HEK293 (cell line): ENCODE data around the gene GRB14.
A peak's percentile ranks its signal among the peaks of the same experiment; 100 is the strongest.

Experiments
- CTCF ChIA-PET: fragments of 350-600 bp; formaldehyde crosslinking; extraction: SDS; loops from one replicate; lab custom pipeline; 2021; ENCODE audit warnings: antibody characterized with exemption; lab: Yijun Ruan, JAX
- POLR2A ChIA-PET: fragments of 300-600 bp; formaldehyde crosslinking; extraction: SDS; loops from one replicate; lab custom pipeline; 2020; ENCODE audit warnings: antibody characterized with exemption, inconsistent platforms; lab: Yijun Ruan, JAX
- H3K27ac ChIP-seq: fragments of 200-500 bp; sonication (Bioruptor generic); 2 replicates; pipeline ENCODE4 v1.5.1; 2014; ENCODE audit warnings: low read depth, low read length, control low read depth, inconsistent platforms; ENCODE audit errors: extremely low read depth
- H3K36me3 ChIP-seq, 2 experiments: fragments of 200-500 bp in 1 of 2; sonication (Bioruptor generic) in 1 of 2; 1 replicate in 1 of 2; 2 replicates in 1 of 2; pipeline ENCODE4 v1.5.1; 2014 to 2017; ENCODE audit warnings: inconsistent platforms in 2 of 2, low read length in 2 of 2; ENCODE audit not compliant: control insufficient read depth in 2 of 2, insufficient read depth in 1 of 2
- H3K4me1 ChIP-seq: fragments of 200-500 bp; sonication (Bioruptor generic); 2 replicates; pipeline ENCODE4 v1.5.1; 2014; ENCODE audit warnings: mild to moderate bottlenecking, low read length, inconsistent platforms; ENCODE audit not compliant: control insufficient read depth, insufficient read depth
- H3K4me3 ChIP-seq: 2 replicates; pipeline ENCODE4 v1.5.1; 2011; ENCODE audit warnings: low read depth, mild to moderate bottlenecking, control low read depth, low read length, moderate library complexity
- H3K9me3 ChIP-seq: fragments of 200-500 bp; sonication (Bioruptor generic); 2 replicates; pipeline ENCODE4 v1.5.1; 2014; ENCODE audit warnings: low read depth, low read length, inconsistent platforms; ENCODE audit not compliant: control insufficient read depth, insufficient read depth
- FEZF1 ChIP-seq: fragments of 450-650 bp; formaldehyde crosslinking; IDR thresholded peaks from 2 replicates; pipeline ENCODE4 v1.5.1; 2016; ENCODE audit warnings: missing biosample characterization, missing genetic modification characterization
- GLIS2 ChIP-seq: fragments of 450-650 bp; formaldehyde crosslinking; IDR thresholded peaks from 2 replicates; pipeline ENCODE4 v1.5.1; 2016; ENCODE audit warnings: missing biosample characterization, missing genetic modification characterization
- HOXD13 ChIP-seq: sonication (generic); formaldehyde crosslinking; IDR thresholded peaks from 2 replicates; pipeline ENCODE4 v1.8.0; 2022; ENCODE audit warnings: missing genetic modification reagents, borderline replicate concordance
- REST ChIP-seq: fragments of 450-650 bp; formaldehyde crosslinking; IDR thresholded peaks from 2 replicates; pipeline ENCODE4 v1.5.1; 2016; ENCODE audit warnings: missing biosample characterization, missing genetic modification characterization
- ZBTB20 ChIP-seq: fragments of 450-650 bp; formaldehyde crosslinking; IDR thresholded peaks from 2 replicates; pipeline ENCODE4 v1.5.1; 2016; ENCODE audit warnings: missing biosample characterization, missing genetic modification characterization
- ZBTB48 ChIP-seq: fragments of 450-650 bp; formaldehyde crosslinking; IDR thresholded peaks from 2 replicates; pipeline ENCODE4 v1.5.1; 2016; ENCODE audit warnings: missing biosample characterization, missing genetic modification characterization
- ZFHX2 ChIP-seq: fragments of 450-650 bp; formaldehyde crosslinking; conservative IDR thresholded peaks from 2 replicates; pipeline ENCODE4 v1.5.1; 2016; ENCODE audit warnings: missing biosample characterization, missing genetic modification characterization
- ZNF121 ChIP-seq: fragments of 450-650 bp; formaldehyde crosslinking; IDR thresholded peaks from 2 replicates; pipeline ENCODE4 v1.5.1; 2016; ENCODE audit warnings: missing biosample characterization, missing genetic modification characterization
- ZNF19 ChIP-seq: fragments of 450-650 bp; formaldehyde crosslinking; IDR thresholded peaks from 2 replicates; pipeline ENCODE4; 2016; ENCODE audit warnings: missing biosample characterization, missing genetic modification characterization, low read depth
- ZNF214 ChIP-seq: fragments of 450-650 bp; formaldehyde crosslinking; IDR thresholded peaks from 2 replicates; pipeline ENCODE4 v1.5.1; 2017; ENCODE audit warnings: missing biosample characterization, mild to moderate bottlenecking, missing genetic modification characterization, borderline replicate concordance
- ZNF24 ChIP-seq: fragments of 450-650 bp; formaldehyde crosslinking; IDR thresholded peaks from 2 replicates; pipeline ENCODE4 v1.5.1; 2016; ENCODE audit warnings: missing biosample characterization, missing genetic modification characterization
- ZNF248 ChIP-seq: fragments of 450-650 bp; formaldehyde crosslinking; IDR thresholded peaks from 2 replicates; pipeline ENCODE4 v1.5.1; 2017; ENCODE audit warnings: missing biosample characterization, missing genetic modification characterization
- ZNF274 ChIP-seq, 2 experiments: fragments of 200-500 bp in 1 of 2; fragments of 450-650 bp in 1 of 2; sonication (Bioruptor generic) in 1 of 2; formaldehyde crosslinking in 1 of 2; IDR thresholded peaks; 2 replicates each; pipeline versions ENCODE4 v1.5.1 to v1.6.1; 2014 to 2016; ENCODE audit warnings: borderline replicate concordance in 1 of 2, inconsistent platforms in 1 of 2, low read length in 1 of 2, missing biosample characterization in 1 of 2, missing genetic modification characterization in 1 of 2
- ZNF311 ChIP-seq: fragments of 450-650 bp; formaldehyde crosslinking; IDR thresholded peaks from 2 replicates; pipeline ENCODE4 v1.5.1; 2017; ENCODE audit warnings: missing biosample characterization, missing genetic modification characterization, borderline replicate concordance
- ZNF544 ChIP-seq: fragments of 450-650 bp; formaldehyde crosslinking; IDR thresholded peaks from 2 replicates; pipeline ENCODE4 v1.5.0; 2017; ENCODE audit warnings: missing biosample characterization, missing genetic modification characterization
- ZNF626 ChIP-seq: fragments of 450-650 bp; sonication (Bioruptor Pico); formaldehyde crosslinking; IDR thresholded peaks from 2 replicates; pipeline ENCODE4 v1.5.1; 2018; ENCODE audit warnings: missing biosample characterization, missing genetic modification characterization, inconsistent platforms
- TF ChIP-seq, protein P1 (sequence below): fragments of 450-650 bp; formaldehyde crosslinking; IDR thresholded peaks from 2 replicates; pipeline ENCODE4 v1.5.1; 2016; ENCODE audit warnings: missing biosample characterization, missing genetic modification characterization
- TF ChIP-seq, protein P2 (sequence below): fragments of 450-650 bp; formaldehyde crosslinking; IDR thresholded peaks from 2 replicates; pipeline ENCODE4 v1.5.1; 2017; ENCODE audit warnings: missing biosample characterization, missing genetic modification characterization
- TF ChIP-seq, protein P3 (sequence below): fragments of 450-650 bp; formaldehyde crosslinking; IDR thresholded peaks from 2 replicates; pipeline ENCODE4; 2016; ENCODE audit warnings: missing biosample characterization, missing genetic modification characterization
- TF ChIP-seq, protein P4 (sequence below): fragments of 450-650 bp; formaldehyde crosslinking; IDR thresholded peaks from 2 replicates; pipeline ENCODE4 v1.5.1; 2016; ENCODE audit warnings: missing biosample characterization, missing genetic modification characterization
- TF ChIP-seq, protein P5 (sequence below): fragments of 450-650 bp; formaldehyde crosslinking; IDR thresholded peaks from 2 replicates; pipeline ENCODE4 v1.5.1; 2016; ENCODE audit warnings: missing biosample characterization, missing genetic modification characterization

GRB14 gene

GRCh38 chr2:164662066-164662465 lies 40.8 kb upstream of the GRB14 start:
- TF ChIP-seq ZNF274 (IDR thresholded peaks at IDR 0.05; ENCODE audit: low read length) (no peak), ZNF274 (tag by site-specific recombination; IDR thresholded peaks at IDR 0.05; ENCODE audit: borderline replicate concordance) (no peak), ZNF311 (tag by site-specific recombination) (no peak), ZNF24 (tag by site-specific recombination) (no peak), HOXD13 (CRISPR knock-in tag) (no peak), ZFHX2 (tag by site-specific recombination) (no peak), ZBTB20 (tag by site-specific recombination) (no peak), ZNF19 (no peak), ZNF248 (tag by site-specific recombination) (no peak)
- TF ChIP-seq, protein P1, sequence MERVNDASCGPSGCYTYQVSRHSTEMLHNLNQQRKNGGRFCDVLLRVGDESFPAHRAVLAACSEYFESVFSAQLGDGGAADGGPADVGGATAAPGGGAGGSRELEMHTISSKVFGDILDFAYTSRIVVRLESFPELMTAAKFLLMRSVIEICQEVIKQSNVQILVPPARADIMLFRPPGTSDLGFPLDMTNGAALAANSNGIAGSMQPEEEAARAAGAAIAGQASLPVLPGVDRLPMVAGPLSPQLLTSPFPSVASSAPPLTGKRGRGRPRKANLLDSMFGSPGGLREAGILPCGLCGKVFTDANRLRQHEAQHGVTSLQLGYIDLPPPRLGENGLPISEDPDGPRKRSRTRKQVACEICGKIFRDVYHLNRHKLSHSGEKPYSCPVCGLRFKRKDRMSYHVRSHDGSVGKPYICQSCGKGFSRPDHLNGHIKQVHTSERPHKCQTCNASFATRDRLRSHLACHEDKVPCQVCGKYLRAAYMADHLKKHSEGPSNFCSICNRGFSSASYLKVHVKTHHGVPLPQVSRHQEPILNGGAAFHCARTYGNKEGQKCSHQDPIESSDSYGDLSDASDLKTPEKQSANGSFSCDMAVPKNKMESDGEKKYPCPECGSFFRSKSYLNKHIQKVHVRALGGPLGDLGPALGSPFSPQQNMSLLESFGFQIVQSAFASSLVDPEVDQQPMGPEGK (tag by site-specific recombination), result no peak
- TF ChIP-seq, all 188 proteins: peak for 0
- H3K27ac ChIP-seq, result no peak overlapping the region
- ChIA-PET CTCF (no interaction called here), POLR2A (no interaction called here)
- no peak overlapping the region for H3K4me3 ChIP-seq
- H3K36me3 ChIP-seq, result no peaks in the 10 kb centered on the region
- H3K9me3 ChIP-seq, result no peaks in the 10 kb centered on the region
- no peaks in the 10 kb centered on the region for H3K4me1 ChIP-seq

DNA sequence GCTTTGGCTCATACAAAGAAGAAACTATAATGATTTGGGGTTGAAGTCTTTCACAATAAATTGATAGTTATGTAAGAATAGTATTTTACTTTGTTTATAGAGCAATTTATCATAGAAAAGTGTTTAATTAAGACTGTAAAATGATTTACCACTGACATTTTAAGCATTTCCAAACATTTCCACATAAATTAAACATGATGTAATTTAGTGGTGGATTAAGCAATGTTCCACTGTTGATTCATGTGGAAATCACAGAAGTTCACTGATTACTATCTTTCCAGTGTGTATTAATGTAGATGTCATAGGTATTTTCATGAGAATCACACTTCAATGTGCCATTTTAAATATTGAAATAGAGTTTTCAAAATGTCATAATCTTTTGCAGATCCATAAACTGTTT lies 40.1 kb upstream of the GRB14 start:
- H3K4me1 ChIP-seq, result no peaks in the 10 kb centered on the region
- CTCF ChIA-PET, result interaction anchor here (1.1 kb wide), 1 partner anchor 101 kb away, joined by 3 read pairs; no protein-coding TSS in a partner anchor
- no peaks in the 10 kb centered on the region for H3K36me3 ChIP-seq
- no peaks in the 10 kb centered on the region for H3K9me3 ChIP-seq
- no peak overlapping the region for H3K4me3 ChIP-seq
- TF ChIP-seq, protein P2, sequence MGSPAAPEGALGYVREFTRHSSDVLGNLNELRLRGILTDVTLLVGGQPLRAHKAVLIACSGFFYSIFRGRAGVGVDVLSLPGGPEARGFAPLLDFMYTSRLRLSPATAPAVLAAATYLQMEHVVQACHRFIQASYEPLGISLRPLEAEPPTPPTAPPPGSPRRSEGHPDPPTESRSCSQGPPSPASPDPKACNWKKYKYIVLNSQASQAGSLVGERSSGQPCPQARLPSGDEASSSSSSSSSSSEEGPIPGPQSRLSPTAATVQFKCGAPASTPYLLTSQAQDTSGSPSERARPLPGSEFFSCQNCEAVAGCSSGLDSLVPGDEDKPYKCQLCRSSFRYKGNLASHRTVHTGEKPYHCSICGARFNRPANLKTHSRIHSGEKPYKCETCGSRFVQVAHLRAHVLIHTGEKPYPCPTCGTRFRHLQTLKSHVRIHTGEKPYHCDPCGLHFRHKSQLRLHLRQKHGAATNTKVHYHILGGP (tag by site-specific recombination), result 0 out of 2 replicates have a peak, but pooled peaks have one; percentile 23
- TF ChIP-seq GLIS2, result no peak
- H3K27ac ChIP-seq, result no peak overlapping the region
- POLR2A ChIA-PET, result no interaction called here

DNA sequence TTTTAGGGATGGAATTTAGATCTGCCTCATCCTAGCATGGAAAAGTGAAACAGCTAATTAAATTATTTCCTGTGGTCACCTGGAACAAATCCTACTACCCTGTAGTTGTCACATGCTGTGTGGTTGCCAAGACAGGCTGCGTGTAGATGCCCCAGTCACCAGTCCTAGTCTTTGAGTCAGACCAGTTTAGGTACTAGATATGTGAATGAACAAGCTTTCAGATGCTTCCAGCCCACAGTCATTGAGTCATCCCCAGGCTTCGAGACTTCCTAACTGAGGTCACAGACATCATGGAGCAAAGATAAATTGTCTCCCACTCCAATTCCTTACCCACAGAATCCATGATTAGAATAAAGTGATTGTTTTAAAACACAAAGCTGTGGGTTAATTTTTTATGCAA lies 35.8 kb upstream of the GRB14 start:
- Histone ChIP-seq H3K9me3 (no peaks in the 10 kb centered on the region), H3K4me1 (no peaks in the 10 kb centered on the region), H3K4me3 (no peak overlapping the region), H3K27ac (no peak overlapping the region), H3K36me3 (no peaks in the 10 kb centered on the region)
- POLR2A ChIA-PET, result no interaction called here
- CTCF ChIA-PET, result interaction anchor here (0.6 kb wide), 1 partner anchor 97 kb away, joined by 4 read pairs; no protein-coding TSS in a partner anchor
- TF ChIP-seq ZNF626 (tag by site-specific recombination) (no peak), ZBTB48 (tag by site-specific recombination) (no peak), ZNF544 (tag by site-specific recombination) (no peak), FEZF1 (tag by site-specific recombination) (no peak), ZNF121 (tag by site-specific recombination) (no peak), REST (tag by site-specific recombination) (no peak), ZNF214 (tag by site-specific recombination) (no peak)
- TF ChIP-seq, protein P3, sequence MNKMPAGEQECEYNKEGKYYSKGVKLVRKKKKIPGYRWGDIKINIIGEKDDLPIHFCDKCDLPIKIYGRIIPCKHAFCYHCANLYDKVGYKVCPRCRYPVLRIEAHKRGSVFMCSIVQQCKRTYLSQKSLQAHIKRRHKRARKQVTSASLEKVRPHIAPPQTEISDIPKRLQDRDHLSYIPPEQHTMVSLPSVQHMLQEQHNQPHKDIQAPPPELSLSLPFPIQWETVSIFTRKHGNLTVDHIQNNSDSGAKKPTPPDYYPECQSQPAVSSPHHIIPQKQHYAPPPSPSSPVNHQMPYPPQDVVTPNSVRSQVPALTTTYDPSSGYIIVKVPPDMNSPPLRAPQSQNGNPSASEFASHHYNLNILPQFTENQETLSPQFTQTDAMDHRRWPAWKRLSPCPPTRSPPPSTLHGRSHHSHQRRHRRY (tag by site-specific recombination), result no peak
- TF ChIP-seq, protein P4, sequence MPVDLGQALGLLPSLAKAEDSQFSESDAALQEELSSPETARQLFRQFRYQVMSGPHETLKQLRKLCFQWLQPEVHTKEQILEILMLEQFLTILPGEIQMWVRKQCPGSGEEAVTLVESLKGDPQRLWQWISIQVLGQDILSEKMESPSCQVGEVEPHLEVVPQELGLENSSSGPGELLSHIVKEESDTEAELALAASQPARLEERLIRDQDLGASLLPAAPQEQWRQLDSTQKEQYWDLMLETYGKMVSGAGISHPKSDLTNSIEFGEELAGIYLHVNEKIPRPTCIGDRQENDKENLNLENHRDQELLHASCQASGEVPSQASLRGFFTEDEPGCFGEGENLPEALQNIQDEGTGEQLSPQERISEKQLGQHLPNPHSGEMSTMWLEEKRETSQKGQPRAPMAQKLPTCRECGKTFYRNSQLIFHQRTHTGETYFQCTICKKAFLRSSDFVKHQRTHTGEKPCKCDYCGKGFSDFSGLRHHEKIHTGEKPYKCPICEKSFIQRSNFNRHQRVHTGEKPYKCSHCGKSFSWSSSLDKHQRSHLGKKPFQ (tag by site-specific recombination), result no peak
- TF ChIP-seq, protein P5, sequence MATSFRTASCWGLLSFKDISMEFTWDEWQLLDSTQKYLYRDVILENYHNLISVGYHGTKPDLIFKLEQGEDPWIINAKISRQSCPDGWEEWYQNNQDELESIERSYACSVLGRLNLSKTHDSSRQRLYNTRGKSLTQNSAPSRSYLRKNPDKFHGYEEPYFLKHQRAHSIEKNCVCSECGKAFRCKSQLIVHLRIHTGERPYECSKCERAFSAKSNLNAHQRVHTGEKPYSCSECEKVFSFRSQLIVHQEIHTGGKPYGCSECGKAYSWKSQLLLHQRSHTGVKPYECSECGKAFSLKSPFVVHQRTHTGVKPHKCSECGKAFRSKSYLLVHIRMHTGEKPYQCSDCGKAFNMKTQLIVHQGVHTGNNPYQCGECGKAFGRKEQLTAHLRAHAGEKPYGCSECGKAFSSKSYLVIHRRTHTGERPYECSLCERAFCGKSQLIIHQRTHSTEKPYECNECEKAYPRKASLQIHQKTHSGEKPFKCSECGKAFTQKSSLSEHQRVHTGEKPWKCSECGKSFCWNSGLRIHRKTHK (tag by site-specific recombination), result no peak
